ENCODE data around the gene NMT1.
A peak's percentile ranks its signal among the peaks of the same experiment; 100 is the strongest.

The NMT1 gene

DNA sequence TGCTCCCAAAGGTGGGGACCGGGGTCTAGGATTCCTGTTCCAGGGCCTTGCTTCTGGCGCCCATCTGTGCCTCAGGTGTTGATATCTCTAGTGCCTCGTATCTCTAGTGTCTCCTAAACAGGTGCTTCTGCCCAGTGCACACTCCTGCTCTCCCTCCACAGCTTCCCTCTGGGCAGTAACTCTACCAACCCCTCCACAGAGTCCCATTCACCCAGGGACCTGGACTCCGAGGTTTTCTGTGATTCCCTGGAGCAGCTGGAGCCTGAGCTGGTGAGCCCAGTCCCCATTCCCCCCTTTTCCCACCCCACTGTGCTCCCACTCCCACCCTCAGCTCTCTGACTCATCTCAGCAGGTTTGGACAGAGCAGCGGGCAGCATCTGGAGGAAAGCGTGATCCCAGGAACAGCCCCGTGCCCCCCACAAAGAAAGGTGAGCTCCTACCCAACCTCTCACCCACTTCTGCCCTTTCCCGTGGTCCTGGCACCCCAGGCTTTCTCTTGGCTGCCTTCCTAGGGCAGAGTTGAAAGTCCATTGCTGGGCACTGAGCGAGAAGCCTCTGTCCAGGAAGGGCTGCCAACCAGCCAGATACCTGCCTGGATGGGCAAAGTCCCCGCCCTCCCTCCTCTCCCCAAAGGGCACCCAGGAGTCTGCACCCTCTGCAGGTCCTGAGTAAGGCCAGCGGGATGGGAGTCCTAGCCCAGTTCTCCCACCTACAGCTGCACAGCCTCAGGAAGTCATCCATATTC is 76.6 kb downstream of the NMT1 start:
- DNase-seq, result no peak

DNA sequence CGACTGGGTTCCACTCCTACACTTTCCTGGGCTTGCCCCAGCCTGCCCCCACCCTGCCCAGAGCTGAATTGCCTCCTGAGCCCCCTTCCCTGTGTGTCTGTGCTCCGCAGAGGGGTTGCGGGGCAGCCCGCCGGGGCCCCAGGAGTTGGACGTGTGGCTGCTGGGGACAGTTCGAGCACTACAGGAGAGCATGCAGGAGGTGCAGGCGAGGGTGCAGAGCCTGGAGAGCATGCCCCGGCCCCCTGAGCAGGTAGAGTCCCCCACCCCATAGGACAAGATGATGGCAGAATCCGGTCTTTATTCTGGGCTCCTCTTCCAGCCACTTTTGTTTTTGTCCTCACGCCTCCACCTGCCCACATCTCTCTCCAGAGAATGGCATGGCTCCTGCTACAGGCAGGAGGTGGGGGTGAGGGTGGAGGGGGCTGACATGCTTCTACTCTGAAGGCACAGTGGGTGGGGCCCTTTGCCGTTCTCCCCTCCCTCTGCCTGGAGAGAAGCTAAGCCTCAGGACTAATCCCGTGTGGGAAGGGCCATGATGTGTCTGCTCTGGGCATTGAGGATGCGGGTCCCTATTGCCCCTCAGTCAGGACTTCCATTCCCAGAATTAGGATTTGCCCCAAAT is 77.9 kb downstream of the NMT1 start:
- no peak for DNase-seq

DNA sequence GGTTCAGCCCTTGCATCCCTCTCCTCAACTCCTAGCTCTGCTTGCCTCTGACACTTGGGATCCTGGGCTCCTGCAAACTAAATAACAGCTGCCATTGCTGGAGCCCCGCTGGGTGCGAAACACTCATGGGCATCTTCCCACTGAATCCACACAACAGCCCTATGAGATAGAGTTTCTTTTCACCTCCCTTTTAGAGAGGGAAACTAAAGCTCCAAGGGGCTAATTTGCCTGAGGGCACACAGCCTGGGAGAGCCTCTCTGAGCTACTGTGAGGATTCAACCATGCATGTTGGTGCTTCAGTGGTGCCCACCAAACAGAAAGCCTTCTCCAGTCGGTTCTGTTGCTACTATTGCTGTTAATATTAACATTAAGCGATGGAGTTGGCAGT is 78.4 kb downstream of the NMT1 start:
- no peak for DNase-seq

DNA sequence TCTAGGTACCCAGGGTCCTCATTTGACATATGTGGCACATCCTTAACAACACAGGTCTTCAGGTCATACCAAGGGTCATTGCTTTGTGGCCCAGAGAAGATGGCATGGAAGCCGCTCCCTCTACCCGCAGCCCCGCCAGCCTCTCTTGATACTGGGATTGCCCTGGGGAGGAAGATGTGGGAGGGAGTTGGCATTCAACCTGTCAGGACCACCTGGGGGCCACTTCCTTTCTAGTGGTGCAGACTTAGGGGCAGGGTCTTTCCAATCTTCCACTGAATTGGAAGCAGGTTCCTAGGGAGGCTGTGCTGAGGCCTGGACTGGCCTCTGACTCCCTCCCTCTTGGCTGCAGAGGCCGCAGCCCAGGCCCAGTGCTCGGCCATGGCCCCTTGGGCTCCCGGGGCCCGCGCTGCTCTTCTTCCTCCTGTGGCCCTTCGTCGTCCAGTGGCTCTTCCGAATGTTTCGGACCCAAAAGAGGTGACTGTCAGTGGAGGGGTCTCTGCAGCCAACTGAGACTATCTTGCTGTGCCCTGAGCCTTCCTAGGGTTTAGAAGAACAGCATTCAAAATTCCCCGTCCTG is 82.1 kb downstream of the NMT1 start:
- no peak for DNase-seq

DNA sequence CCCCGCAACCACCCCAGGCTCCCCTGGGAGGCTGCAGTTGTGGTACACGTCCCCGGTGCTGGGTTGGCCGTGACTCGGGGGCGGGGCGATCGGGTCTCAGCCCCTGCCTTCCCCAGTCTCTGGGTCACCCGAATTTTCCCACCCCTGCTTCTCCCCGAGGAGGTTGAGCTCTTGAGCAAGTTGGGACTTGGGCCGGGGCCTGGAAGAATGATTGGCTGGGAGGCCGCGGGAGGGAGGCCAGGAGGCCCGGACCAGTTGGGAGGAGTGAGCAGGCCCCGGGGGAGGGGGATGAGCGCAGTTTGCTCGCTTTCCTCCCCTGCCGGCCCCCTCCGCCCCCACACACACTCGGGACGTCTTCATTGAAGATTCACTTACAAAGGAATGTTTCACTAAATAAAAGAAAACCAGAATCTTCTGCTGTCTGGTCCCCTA is 82.7 kb downstream of the NMT1 start:
- peak; percentile 35 for DNase-seq

DNA sequence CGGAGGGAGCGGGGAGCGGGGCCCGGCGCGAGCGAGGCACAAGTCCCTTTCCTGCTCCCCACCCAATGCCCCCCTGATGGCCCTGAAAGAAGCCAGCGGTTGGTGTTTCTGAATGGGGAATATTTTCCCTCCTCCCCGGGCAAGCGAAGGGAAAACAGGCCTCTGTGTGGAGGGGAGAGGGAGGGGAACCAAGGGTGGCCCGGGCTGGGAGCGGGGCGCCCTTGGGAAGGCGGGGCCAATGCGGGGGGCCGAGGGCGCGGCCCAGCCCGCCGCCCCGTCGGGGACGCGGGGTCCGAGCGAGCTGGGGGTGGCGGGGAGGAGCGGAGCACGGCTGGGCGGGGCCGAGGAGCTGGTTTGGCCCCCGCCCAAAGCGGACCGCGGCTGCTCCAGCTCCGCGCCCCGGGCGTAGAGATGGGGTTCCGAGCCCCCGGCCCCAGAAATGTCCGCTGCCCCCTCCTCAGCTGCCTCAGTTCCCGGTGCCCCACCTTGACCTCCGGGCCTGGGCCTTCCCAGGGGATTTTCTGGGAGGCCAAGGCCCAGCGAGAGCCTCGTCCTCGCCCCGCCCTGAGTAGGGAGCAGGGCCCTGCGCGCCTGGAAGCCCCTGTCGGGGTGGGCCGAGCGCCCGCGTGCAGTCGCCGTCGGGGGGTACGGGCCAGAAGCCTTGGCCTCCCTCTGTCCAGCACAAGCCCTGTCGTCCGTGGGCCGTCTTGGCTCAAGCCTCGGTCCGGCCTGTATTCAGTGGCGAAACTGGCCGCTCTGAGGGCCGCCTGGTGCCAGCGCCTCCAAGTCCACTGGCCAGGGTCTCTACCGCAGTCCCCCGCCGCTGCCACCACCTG is 83.3 kb downstream of the NMT1 start:
- peak; percentile 37 for DNase-seq

DNA sequence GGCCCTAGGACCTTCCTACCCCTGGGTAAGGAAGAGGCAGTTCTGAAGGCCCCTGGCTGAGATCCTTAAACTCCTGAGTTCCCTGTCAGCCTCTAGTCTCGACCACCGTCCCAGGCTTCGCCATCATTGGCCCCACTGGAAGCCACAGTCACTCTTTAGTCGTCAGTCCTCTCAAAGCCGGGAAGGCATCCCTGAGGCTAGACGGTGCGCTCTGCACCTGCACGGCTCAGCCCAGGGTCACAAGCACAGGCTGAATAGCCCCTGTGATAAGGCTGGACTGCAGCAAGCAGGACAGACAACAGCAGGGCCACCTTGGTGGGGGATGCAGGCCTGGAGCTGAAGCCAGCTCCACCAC is 83.9 kb downstream of the NMT1 start:
- DNase-seq, result no peak

DNA sequence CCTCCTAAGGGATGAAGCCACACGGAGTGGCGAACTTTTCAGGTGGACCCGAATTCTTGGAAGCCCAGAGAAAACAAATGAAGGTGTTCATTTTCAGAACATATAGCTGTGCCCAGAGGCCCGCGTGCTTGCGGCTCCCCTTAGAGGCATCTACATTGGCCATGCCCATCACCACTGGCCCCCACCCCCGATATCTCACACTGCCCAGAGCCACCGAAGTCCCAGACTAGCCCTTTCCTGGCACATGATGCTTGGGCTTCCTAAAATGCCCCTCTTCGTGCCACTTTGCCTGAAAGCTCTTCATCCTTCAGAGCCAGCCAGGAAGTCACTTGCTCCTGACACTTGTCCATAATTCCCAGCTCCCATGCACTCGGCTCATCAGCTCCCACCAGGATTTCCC is 85.0 kb downstream of the NMT1 start:
- no peak for DNase-seq

DNA sequence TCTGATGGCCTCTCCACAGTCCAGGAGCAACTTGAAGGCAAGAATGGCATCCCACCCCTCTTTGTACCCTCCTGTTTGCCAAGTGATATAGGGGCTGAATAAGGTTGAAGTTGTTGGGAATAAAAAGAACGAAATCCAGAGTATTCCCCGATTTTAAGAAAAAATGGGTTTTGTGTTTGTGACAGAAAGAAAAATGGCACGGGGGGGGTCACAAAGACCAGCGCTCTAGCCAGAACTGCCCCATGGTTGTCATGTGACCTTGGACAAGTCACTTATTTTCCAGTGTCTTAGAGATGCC is 85.4 kb downstream of the NMT1 start:
- DNase-seq, result no peak

DNA sequence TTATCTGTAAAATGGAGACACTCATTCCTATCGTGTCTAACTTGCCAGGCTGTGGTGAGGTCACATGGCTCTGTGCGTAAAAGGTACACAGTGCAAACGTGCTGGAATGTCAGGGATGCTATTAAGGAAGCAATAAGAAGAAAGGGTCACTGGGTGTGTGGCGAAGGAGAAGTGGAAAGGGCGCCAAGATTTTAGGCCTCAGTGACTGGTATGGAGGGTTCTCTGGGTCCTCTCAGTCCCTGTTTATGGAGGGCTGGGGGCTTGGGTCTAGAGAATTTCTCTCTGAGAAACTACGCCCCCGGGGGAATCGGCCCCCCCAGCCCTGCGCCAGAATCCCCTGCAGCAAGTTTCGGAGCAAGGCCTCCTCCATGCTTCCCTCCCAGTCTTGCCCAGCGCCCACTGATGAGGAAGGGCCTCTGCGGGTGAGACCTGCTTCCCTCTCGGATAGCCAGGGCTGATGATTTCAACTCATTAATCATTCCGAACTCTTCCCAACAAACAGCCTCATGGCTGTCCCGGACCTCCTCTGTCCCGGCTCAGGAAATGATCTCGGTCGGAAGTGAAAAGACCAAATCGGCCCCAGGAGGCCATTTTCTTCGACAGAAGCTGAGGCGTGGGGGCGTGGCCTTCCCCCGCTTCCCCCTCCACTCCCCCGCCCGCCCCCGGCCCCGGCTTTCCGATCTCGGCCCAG is 85.9 kb downstream of the NMT1 start:
- DNase-seq, result no peak

DNA sequence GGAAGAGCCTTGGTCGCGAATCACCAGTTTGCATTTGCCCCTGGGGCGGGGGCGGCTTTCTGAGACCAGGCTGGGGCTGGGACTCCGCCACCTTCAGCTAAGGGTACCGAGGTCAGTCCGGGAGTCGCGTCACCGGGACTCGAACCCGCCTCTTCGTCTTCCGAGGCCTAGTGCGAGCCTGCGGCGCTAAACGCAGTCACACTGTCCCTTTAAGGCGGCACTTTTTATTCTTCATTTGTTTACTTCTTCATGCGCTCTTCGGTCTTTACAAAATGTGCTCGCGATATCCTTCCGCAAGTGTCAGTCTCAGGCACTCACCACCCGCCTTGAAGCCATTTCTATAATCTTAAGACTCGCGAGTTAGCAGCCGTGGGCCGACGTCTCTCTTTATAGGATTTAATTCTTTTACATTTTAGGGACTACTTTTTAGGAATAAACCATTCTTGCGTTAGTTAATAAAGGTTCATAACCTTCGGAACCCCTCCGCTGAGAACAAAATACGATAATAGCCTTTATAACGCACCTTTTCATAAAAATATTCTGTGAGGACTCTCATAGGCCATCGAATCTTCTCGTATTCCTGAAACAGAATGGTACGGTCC is 86.6 kb downstream of the NMT1 start:
- DNase-seq, result peak; percentile 74

DNA sequence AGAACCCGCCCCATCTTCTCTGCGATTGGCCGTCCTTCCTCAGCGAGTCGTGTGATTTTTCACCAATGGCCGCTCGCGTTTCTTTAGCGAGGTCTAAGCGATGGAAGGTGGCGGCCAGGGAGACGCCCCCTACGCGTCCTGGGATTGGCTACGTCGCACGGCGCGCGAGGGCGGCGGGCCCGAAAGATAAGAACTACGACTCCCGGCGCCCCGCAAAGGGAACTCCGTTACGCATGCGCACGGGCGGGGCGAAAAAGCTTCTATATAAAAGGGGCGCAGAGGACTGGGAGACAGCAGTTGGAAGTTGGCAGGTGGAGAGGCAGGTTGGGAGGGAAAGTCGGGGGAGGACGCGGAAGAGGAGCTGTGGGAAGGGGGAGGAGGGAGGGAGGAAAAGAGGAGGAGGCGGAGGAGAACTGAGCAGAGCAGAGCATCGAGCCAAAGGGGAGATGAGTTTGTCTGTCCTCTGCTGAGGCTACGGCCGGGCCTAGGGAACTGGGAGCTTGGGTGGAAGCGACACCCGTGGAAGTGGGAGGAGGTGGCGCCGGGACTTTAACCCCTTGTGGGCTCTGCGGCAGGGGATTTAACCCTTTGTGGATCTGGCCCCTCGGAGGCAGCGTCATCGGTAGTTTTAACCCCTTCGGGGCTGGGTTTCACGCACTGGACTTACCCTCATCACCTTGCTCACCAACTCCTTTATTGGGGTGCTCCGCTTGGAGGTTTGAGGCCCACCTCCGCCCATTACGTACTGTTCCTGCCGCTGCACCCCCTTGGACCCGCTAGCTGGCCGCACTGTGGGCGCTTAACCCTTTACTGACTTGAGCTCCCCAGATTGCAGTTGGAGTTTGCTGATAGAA is 87.3 kb downstream of the NMT1 start, which contains the start of gene HEXIM1:
TSS of gene HEXIM1 (plus strand) at position 293 of the 854 bp plus-strand sequence. CDS start 716 bp downstream, outside the sequence.
- peak; percentile 97 for DNase-seq

DNA sequence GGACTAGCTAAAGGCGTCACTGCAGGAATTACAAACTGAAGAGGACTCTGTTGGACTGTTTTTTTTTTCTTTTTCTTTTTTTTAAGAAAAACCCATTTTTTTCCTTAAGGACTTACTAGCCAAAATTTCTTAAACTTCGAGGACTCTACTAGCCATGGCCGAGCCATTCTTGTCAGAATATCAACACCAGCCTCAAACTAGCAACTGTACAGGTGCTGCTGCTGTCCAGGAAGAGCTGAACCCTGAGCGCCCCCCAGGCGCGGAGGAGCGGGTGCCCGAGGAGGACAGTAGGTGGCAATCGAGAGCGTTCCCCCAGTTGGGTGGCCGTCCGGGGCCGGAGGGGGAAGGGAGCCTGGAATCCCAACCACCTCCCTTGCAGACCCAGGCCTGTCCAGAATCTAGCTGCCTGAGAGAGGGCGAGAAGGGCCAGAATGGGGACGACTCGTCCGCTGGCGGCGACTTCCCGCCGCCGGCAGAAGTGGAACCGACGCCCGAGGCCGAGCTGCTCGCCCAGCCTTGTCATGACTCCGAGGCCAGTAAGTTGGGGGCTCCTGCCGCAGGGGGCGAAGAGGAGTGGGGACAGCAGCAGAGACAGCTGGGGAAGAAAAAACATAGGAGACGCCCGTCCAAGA is 88.0 kb downstream of the NMT1 start:
- peak; percentile 68 for DNase-seq

DNA sequence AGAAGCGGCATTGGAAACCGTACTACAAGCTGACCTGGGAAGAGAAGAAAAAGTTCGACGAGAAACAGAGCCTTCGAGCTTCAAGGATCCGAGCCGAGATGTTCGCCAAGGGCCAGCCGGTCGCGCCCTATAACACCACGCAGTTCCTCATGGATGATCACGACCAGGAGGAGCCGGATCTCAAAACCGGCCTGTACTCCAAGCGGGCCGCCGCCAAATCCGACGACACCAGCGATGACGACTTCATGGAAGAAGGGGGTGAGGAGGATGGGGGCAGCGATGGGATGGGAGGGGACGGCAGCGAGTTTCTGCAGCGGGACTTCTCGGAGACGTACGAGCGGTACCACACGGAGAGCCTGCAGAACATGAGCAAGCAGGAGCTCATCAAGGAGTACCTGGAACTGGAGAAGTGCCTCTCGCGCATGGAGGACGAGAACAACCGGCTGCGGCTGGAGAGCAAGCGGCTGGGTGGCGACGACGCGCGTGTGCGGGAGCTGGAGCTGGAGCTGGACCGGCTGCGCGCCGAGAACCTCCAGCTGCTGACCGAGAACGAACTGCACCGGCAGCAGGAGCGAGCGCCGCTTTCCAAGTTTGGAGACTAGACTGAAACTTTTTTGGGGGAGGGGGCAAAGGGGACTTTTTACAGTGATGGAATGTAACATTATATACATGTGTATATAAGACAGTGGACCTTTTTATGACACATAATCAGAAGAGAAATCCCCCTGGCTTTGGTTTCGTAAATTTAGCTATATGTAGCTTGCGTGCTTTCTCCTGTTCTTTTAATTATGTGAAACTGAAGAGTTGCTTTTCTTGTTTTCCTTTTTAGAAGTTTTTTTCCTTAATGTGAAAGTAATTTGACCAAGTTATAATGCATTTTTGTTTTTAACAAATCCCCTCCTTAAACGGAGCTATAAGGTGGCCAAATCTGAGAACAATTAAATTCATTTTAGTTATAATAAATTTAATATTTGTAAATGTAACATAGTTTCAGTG is 88.8 kb downstream of the NMT1 start:
- peak; percentile 44 for DNase-seq

DNA sequence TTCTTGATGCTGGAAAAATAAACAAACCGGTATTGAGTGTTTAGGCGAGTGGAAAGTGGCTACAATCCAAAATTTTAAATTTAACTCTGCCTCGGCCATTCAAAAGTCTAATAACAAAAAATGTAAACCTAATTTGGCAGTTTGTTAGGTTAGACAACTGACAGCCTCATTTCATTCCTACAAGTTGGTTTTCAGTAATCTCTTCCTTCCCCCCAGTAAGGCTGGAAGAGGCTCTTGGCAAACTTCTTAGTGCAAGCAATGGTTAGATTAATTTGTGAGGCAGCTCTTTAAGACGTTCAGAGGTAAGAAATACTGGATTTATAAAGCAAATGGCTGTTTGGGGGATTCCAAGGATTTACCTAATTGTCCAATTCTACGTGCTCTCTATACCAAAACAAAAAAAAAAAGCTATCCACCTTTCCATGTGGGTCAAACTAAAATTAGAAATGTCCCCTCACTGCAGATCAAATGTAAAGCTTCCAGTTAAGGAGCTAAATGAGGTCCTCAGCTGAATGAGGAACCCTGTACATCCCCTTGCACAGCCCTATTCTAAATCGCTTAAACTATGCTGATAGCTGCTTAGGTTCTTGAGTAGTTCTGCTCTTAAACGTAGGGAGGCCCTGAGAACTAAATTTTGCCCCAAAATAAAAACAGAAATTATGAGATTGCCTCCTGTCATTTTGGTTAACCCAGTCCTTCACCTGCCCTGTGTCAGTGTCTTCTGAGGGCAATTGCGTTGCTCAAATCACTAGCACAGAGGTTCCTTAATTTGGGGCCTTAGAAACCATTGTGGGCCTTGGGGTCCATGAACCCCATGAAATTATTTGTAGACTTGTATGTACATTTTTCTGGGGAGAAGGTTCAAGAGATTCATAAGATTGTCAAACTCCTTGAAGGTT is 90.0 kb downstream of the NMT1 start:
- no peak for DNase-seq

DNA sequence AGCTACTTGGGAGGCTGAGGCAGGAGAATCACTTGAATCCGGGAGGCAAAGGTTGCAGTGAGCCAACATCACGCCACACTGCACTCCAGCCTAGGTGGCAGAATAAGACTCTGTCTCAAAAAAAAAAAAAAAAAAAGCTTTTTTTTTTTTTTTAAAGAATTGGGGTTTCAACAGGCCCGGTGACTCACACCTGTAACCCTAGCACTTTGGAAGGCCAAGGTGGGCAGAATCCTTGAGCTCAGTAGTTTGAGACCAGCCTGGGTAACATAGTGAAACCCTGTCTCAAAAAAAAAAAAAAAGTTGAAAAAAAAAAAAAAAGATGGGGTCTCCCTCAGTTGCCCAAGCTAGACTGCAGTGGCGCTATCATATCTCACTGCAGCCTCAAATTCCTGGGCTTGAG is 93.9 kb downstream of the NMT1 start:
- DNase-seq, result no peak

DNA sequence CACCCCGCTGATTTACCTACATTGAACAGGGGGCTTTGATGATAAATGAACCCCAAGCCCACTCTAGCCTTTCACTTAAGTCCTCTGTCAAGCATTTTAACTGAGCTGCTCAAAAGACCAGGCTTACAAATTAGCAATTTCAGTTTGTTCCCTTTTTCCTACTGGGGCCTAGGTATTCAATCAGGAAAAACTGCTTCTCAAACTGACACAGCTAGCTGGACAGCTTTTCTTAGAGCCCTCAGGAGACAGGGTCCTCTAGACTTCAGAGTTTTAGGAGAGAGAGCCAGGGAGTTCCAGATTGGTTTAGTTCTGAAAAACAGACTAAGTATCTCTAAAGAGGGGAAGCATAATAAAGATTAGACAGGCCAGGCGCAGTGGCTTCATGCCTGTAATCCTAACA is 94.4 kb downstream of the NMT1 start:
- DNase-seq, result no peak

DNA sequence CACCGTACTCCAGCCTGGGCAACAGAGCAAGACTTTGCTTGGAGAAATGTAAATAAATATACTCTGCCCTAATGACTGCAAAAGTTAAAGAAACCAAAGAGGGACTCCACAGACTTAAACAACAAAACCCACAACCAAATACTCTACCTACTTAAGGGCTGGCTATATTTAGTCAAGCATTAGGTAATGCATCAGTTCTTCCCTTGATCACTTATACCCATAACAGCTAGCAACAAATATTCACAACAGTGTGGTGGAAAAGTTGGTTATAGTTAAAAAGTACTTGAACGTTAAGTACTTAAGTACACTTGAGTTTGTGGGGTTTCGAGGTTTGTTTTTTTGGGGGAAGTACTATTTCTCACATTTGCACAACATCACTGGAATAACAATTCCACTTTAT is 95.1 kb downstream of the NMT1 start:
- DNase-seq, result no peak

Data from stimulated activated CD4-positive, alpha-beta T cell treated with anti-CD3 and anti-CD28 coated beads, Interleukin-12 subunit alpha, Interleukin-12 subunit beta, amount 100 ng/mL, for 4 hours (primary cell).